ENCODE measurements around the gene CASP14.
A peak's percentile ranks its signal among the peaks of the same experiment; 100 is the strongest.
"Not testable (repeated sequence)": the region's sequence is repeated elsewhere in the genome, so short reads cannot be mapped to it uniquely, and the experiment has no call there.

CASP14 gene

DNA sequence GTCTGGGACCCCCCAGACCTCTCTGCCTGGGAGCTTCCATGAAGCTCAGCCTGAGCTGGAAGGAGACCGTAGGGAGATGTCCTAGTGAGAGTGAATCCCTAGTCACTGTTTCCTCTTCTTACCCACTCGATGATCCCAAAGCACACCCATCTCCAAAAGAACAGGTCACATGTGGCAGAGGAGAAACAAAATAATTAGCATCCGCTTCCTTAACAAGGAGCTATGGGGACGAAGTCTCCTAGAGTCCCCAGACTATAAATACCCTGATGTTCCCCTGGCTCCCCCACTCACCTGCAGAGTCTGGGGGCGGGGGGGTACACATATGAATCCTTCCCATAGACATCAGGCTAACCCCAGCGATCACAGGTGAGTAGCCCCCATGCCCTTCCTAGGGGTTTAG is 32.6 kb downstream of the CASP14 start, which contains the start of gene OR1I1:
Gene OR1I1 (plus strand): TSS at position 301 of the 400 bp plus-strand sequence. CDS start 4,855 bp downstream, outside the sequence.
- no peak within 1 kb of the TSS for H3K4me3 ChIP-seq

DNA sequence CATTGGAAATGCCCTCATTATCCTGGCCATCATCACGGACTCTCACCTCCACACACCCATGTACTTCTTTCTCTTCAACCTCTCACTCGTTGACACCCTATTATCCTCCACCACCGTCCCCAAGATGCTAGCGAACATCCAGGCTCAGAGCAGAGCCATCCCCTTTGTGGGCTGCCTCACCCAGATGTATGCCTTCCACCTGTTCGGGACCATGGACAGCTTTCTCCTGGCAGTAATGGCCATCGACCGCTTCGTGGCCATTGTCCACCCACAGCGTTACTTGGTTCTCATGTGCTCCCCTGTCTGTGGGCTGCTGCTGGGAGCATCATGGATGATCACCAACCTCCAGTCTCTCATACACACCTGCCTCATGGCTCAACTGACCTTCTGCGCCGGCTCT is 37.9 kb downstream of the CASP14 start:
- no peak for TF ChIP-seq FOXP2 (optimal IDR thresholded peaks at IDR 0.05; ENCODE audit: control extremely low read depth, extremely low read length, insufficient read depth)
- no peak for TF ChIP-seq POLR2AphosphoS5 (IDR thresholded peaks at IDR 0.05; ENCODE audit: borderline replicate concordance, low read depth, low read length)
- TF ChIP-seq EZH2 (IDR thresholded peaks at IDR 0.05) = no peak
- no peak for DNase-seq (ENCODE audit: low read depth, low spot score)
- Histone ChIP-seq H3K4me3 (no peak overlapping the region), H3K27ac (no peak overlapping the region), H3K9ac (ENCODE audit: insufficient read length) (no peak overlapping the region), H3K9me3 (ENCODE audit: low read depth, low read length) (no peaks in the 10 kb centered on the region), H3K36me3 (ENCODE audit: insufficient read depth, low read length) (no peaks in the 10 kb centered on the region)

More for the DNA sequence above, 32.6 kb downstream of the CASP14 start, which contains the start of gene OR1I1:
- Histone ChIP-seq H3K27ac (no peak within 1 kb of the TSS), H3K9me3 (ENCODE audit: low read depth, low read length) (no peaks in the 10 kb centered on the region), H3K9ac (ENCODE audit: insufficient read length) (no peak within 1 kb of the TSS), H3K36me3 (ENCODE audit: insufficient read depth, low read length) (no peaks in the 10 kb centered on the region)
- no peak for TF ChIP-seq EZH2 (IDR thresholded peaks at IDR 0.05)
- no peak for DNase-seq (ENCODE audit: low read depth, low spot score)

DNA sequence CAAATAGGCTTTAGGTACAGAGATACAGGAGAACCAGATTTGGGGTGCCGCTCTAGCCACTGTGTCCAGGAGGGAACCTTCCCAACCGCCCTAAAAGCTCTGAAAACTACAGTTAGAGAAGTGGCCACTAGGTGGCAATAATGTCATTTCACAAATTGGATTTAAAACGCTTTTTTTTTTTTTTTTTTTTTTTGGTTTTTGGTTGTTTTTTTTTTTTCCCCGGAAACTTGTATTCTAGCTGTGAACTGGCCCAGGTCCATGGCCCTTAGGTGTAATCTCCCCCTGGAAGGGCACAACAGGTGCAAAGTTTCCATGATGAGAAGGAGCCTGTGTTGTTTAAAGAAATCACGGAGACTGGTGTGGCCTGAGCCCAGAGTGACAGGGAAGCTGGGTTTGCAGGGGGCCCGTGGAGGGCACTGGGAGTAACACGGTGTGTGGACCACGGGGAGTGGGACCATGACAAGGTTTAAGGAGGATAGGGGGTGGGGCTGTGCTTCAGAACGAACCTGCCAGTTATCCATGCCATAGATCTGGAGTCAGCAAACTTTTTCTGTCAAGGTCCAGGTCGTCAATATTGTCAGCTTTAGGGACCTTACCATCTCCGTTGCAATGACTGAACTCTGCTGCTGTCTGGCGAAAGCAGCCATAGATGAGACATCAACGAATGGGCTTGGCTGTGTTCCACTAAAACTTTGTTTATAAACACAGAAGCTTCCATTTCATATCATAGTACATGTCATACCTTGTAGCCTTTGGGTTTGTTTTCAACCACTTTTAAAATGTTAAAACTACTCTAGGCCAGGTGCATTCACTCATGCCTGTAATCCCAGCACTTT is 42.9 kb downstream of the CASP14 start:
- H3K27ac ChIP-seq = no peak overlapping the region
- H3K4me3 ChIP-seq = no peak overlapping the region
- H3K9me3 ChIP-seq (ENCODE audit: low read depth, low read length) = no peaks in the 10 kb centered on the region
- no peak overlapping the region for H3K9ac ChIP-seq (ENCODE audit: insufficient read length)
- no peak for TF ChIP-seq FOXP2 (optimal IDR thresholded peaks at IDR 0.05; ENCODE audit: control extremely low read depth, extremely low read length, insufficient read depth)
- no peak for TF ChIP-seq POLR2AphosphoS5 (IDR thresholded peaks at IDR 0.05; ENCODE audit: borderline replicate concordance, low read depth, low read length)
- no peak for TF ChIP-seq EZH2 (IDR thresholded peaks at IDR 0.05)
- peak; percentile 37 for DNase-seq (ENCODE audit: low read depth, low spot score)
- H3K36me3 ChIP-seq (ENCODE audit: insufficient read depth, low read length) = no peaks in the 10 kb centered on the region

DNA sequence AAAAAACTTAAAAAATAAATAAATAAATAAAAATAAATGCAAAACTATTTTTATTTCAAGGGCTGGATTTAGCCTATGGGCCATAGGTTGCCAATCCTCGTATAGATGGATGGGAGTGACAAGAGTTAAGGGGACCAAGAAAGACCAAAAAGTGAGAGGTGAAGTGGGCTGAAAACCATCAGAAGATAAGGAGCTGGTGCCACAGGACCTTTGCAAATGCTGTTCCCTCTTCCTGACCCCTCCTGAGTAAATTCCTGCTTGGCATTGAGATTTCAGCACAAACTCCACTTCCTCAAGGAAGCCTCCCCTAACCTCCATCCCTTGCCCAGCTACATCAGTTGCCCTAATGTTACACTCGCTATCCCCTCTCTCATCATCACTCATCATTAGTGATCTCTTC is 43.7 kb downstream of the CASP14 start:
- Histone ChIP-seq H3K36me3 (ENCODE audit: insufficient read depth, low read length) (no peaks in the 10 kb centered on the region), H3K27ac (no peak overlapping the region), H3K4me3 (no peak overlapping the region), H3K9ac (ENCODE audit: insufficient read length) (no peak overlapping the region), H3K9me3 (ENCODE audit: low read depth, low read length) (no peaks in the 10 kb centered on the region)
- no peak for DNase-seq (ENCODE audit: low read depth, low spot score)
- no peak for TF ChIP-seq EZH2 (IDR thresholded peaks at IDR 0.05)

DNA sequence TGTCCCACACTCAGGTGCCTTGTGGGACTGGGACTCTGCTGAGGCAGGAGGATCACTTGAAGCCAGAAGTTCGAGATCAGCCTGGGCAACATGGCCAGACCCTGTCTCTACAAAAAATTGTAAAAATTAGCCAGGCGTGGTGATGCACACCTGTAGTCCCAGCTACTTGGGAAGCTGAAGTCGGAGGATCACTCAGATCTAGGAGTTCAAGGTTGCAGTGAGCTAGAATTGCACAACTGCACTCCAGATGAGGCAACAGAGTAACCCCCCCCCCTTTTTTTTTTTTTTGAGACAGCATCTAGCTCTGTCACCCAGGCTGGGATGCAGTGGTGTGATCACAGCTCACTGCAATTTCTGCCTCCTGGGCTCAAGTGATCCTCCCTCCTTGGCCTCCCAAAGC is 46.9 kb downstream of the CASP14 start:
- H3K4me3 ChIP-seq = no peak overlapping the region
- no peak overlapping the region for H3K27ac ChIP-seq
- TF ChIP-seq POLR2AphosphoS5 (IDR thresholded peaks at IDR 0.05; ENCODE audit: borderline replicate concordance, low read depth, low read length) (no peak), EZH2 (IDR thresholded peaks at IDR 0.05) (no peak), FOXP2 (optimal IDR thresholded peaks at IDR 0.05; ENCODE audit: control extremely low read depth, extremely low read length, insufficient read depth) (no peak)
- H3K9me3 ChIP-seq (ENCODE audit: low read depth, low read length) = no peaks in the 10 kb centered on the region
- no peaks in the 10 kb centered on the region for H3K36me3 ChIP-seq (ENCODE audit: insufficient read depth, low read length)
- no peak overlapping the region for H3K9ac ChIP-seq (ENCODE audit: insufficient read length)
- no peak for DNase-seq (ENCODE audit: low read depth, low spot score)

DNA sequence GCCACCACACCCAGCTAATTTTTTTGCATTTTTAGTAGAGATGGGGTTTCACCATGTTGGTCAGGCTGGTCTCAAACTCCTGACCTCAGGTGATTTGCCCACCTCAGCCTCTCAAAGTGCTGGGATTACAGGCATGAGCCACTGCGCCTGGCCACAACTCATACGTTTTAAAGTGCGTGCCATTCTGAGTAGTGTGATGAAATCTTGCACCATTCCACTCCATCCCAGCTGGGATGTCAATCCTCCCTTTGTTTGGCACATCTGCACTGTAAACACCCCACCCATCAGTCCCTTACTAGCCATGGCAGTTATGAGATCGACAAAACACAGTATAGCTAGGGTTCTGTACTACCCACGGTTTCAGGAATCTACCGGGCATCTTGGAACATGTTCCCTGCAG is 48.7 kb downstream of the CASP14 start:
- not testable (repeated sequence) for H3K27ac ChIP-seq; H3K9me3 ChIP-seq (ENCODE audit: low read depth, low read length); H3K4me3 ChIP-seq; H3K36me3 ChIP-seq (ENCODE audit: insufficient read depth, low read length); H3K9ac ChIP-seq (ENCODE audit: insufficient read length); DNase-seq (ENCODE audit: low read depth, low spot score)

DNA sequence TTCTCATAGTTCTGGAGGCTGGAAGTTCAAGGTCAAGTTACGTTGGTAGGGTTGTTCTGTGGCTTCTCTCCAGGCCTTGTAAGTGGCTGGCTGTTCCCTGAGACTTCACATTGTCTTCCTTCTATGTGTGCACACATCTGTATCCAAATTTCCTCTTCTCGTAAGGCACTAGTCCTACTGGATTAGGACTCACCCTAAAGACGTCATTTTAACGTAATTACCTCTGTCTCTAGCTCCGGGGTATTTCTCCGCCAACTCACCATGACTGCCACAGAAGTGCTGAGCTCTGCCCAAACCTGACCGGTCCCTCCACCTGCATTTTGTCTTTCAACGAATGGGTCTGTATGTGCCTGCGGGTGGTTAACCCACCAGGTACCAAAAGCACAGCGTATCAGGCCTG is 49.2 kb downstream of the CASP14 start:
- DNase-seq (ENCODE audit: low read depth, low spot score) = no peak
- Histone ChIP-seq H3K36me3 (ENCODE audit: insufficient read depth, low read length) (no peaks in the 10 kb centered on the region), H3K9me3 (ENCODE audit: low read depth, low read length) (no peaks in the 10 kb centered on the region), H3K27ac (no peak overlapping the region), H3K4me3 (no peak overlapping the region), H3K9ac (ENCODE audit: insufficient read length) (no peak overlapping the region)
- TF ChIP-seq EZH2 (IDR thresholded peaks at IDR 0.05) (no peak), FOXP2 (optimal IDR thresholded peaks at IDR 0.05; ENCODE audit: control extremely low read depth, extremely low read length, insufficient read depth) (no peak), POLR2AphosphoS5 (IDR thresholded peaks at IDR 0.05; ENCODE audit: borderline replicate concordance, low read depth, low read length) (no peak)

DNA sequence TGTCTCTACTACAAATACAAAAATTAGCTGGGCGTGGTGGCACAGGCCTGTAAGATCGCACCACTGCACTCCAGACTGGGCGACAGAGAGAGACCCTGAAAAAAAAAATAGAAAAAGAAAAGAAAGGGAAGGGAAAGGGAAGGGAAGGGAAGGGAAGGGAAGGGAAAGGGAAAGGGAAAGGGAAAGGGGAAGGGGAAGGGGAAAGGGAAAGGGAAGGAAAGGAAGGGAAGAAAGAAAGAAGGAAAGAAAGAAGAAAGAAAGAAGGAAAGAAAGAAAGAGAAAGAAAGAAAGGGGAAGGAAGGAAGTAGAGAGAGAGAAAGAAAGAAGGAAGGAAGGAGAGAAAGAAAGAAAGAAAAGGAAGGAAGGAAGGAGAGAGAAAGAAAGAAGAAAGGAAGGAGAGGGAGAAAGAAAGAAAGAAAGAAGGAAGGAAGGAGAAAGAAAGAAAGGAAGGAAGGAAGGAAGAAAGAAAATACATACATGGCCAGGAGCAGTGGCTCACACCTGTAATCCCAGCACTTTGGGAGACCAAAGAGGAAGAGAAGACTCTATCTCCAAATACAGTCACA is 49.8 kb downstream of the CASP14 start:
- no peak for DNase-seq (ENCODE audit: low read depth, low spot score)
- TF ChIP-seq FOXP2 (optimal IDR thresholded peaks at IDR 0.05; ENCODE audit: control extremely low read depth, extremely low read length, insufficient read depth) (no peak), POLR2AphosphoS5 (IDR thresholded peaks at IDR 0.05; ENCODE audit: borderline replicate concordance, low read depth, low read length) (no peak), EZH2 (IDR thresholded peaks at IDR 0.05) (no peak)
- H3K9me3 ChIP-seq (ENCODE audit: low read depth, low read length) = no peaks in the 10 kb centered on the region
- H3K9ac ChIP-seq (ENCODE audit: insufficient read length) = no peak overlapping the region
- no peaks in the 10 kb centered on the region for H3K36me3 ChIP-seq (ENCODE audit: insufficient read depth, low read length)
- H3K4me3 ChIP-seq = no peak overlapping the region
- no peak overlapping the region for H3K27ac ChIP-seq

DNA sequence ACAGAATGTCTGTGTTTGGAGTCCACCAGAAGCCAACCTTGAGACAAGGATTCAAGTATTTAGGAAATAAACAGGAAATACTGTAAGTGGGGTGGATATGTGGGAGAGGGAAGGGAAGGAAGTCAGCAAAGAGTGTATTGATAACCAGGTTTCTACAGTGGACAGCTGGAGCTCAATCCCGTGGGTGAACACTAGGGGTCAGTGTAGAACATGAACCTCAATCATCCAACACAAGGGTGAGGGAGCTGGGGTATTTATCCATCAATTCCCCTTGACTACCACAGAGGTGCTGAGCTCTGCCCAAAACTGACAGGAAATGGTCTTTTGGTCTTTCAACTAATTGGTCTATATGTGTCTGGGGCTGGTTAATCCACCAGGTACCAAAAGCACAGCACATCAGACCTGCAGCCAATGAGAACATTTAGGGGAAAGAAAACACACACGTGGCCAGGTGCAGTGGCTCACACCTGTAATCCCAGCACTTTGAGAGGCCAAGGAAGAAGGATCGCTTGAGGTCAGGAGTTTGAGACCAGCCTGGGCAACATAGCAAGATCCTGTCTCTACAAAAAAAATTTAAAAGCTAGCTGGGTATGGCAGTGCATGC is 52.3 kb downstream of the CASP14 start:
- TF ChIP-seq POLR2AphosphoS5 (IDR thresholded peaks at IDR 0.05; ENCODE audit: borderline replicate concordance, low read depth, low read length) (no peak), EZH2 (IDR thresholded peaks at IDR 0.05) (no peak), FOXP2 (optimal IDR thresholded peaks at IDR 0.05; ENCODE audit: control extremely low read depth, extremely low read length, insufficient read depth) (no peak)
- DNase-seq (ENCODE audit: low read depth, low spot score) = peak; percentile 28
- no peak overlapping the region for H3K4me3 ChIP-seq
- no peak overlapping the region for H3K9ac ChIP-seq (ENCODE audit: insufficient read length)
- H3K36me3 ChIP-seq (ENCODE audit: insufficient read depth, low read length) = no peaks in the 10 kb centered on the region
- H3K27ac ChIP-seq = no peak overlapping the region
- H3K9me3 ChIP-seq (ENCODE audit: low read depth, low read length) = no peaks in the 10 kb centered on the region
